HepG2 (cell line): Measurements from ENCODE around the gene ACTRT2. TPM values are rescaled to one million over a fixed set of nuclear protein-coding genes. Genes with fewer than 3 reads are reported as not detected.

Experiments used
- ATAC-seq: fragments of 200-7000 bp; cut with Tn5 transposase; 3 replicates; pipeline ENCODE4 v1.9.1; 2020; ENCODE audit warnings: mild to moderate bottlenecking, moderate library complexity
- BruUV-seq: library from RNA; stranded (reverse); fragments of 400-500 nt; replicated peaks from 2 replicates; lab custom pipeline; 2021; lab: Mats Ljungman, UMichigan
- CTCF ChIA-PET: fragments of 300-600 bp; formaldehyde crosslinking; extraction: SDS; loops from one replicate; lab custom pipeline; 2021; ENCODE audit warnings: low total read pairs, inconsistent platforms, low intra/inter-chr PET ratio; lab: Yijun Ruan, JAX
- POLR2A ChIA-PET: fragments of 350-600 bp; sonication (Branson Sonifier 250); formaldehyde crosslinking; loops from one replicate; lab custom pipeline; 2020; ENCODE audit warnings: antibody characterized with exemption, inconsistent platforms; lab: Yijun Ruan, JAX
- DNase-seq: peaks from one replicate; pipeline ENCODE4 v3.0.0-alpha.2; 2015; ENCODE audit warnings: low spot score
- FAIRE-seq: peaks from 3 replicates; lab custom pipeline; 2011; peaks lifted over from hg19 to GRCh38; lab: Jason Lieb, UNC
- H2AFZ ChIP-seq: one replicate; pipeline ENCODE4 v1.6.1; 2011; ENCODE audit warnings: low read length, inconsistent platforms
- H3K27ac ChIP-seq: fragments of 300-600 bp; 3 replicates; pipeline ENCODE4 v1.8.0; 2011; ENCODE audit warnings: mixed run types, mild to moderate bottlenecking, mixed read lengths, low read length, inconsistent platforms; ENCODE audit not compliant: insufficient read depth; ENCODE audit errors: extremely low read length
- H3K27me3 ChIP-seq, 2 experiments: fragments of 200-600 bp in 1 of 2; 2 replicates in 1 of 2; 3 replicates in 1 of 2; pipeline versions ENCODE4 v1.6.0 to v1.8.0; 2011; ENCODE audit warnings: low read length in 2 of 2, mild to moderate bottlenecking in 2 of 2, moderate library complexity in 2 of 2, inconsistent platforms in 1 of 2; ENCODE audit not compliant: insufficient read depth in 2 of 2, control insufficient read depth in 1 of 2
- H3K36me3 ChIP-seq, 2 experiments: fragments of 200-600 bp in 1 of 2; replicated peaks in 1 of 2; 2 replicates in 1 of 2; 3 replicates in 1 of 2; pipeline versions ENCODE4 v1.5.1 to v1.8.0; 2011; ENCODE audit warnings: low read length in 2 of 2, inconsistent platforms in 1 of 2; ENCODE audit not compliant: insufficient read depth in 2 of 2, control insufficient read depth in 1 of 2
- H3K4me1 ChIP-seq: 2 replicates; pipeline ENCODE4 v1.5.1; 2012; ENCODE audit warnings: low read length, inconsistent platforms; ENCODE audit not compliant: insufficient read depth
- H3K4me2 ChIP-seq: 2 replicates; pipeline ENCODE4 v1.6.0; 2011; ENCODE audit warnings: low read depth, low read length, inconsistent platforms
- H3K4me3 ChIP-seq, 3 experiments: fragments of 200-600 bp in 1 of 3; sonication (generic), shearing (Covaris generic) in 1 of 3; replicated peaks in 1 of 3; 2 replicates each; pipeline ENCODE4 v1.5.1; 2011 to 2016; ENCODE audit warnings: low read length in 3 of 3, inconsistent platforms in 2 of 3, low read depth in 2 of 3, mild to moderate bottlenecking in 2 of 3, control low read depth in 1 of 3, mixed read lengths in 1 of 3; ENCODE audit not compliant: insufficient read depth in 1 of 3
- H3K79me2 ChIP-seq: one replicate; pipeline ENCODE4 v1.6.1; 2011; ENCODE audit warnings: low read length, inconsistent platforms; ENCODE audit not compliant: insufficient read depth
- H3K9ac ChIP-seq: 2 replicates; pipeline ENCODE4 v1.6.0; 2011; ENCODE audit warnings: mild to moderate bottlenecking, low read depth, low read length, inconsistent platforms; ENCODE audit not compliant: insufficient read depth
- H3K9me3 ChIP-seq: 2 replicates; pipeline ENCODE4 v1.5.1; 2012; ENCODE audit warnings: mild to moderate bottlenecking, low read length
- H4K20me1 ChIP-seq: 2 replicates; pipeline ENCODE4 v1.6.0; 2011; ENCODE audit warnings: inconsistent platforms, mild to moderate bottlenecking, low read length, moderate library complexity; ENCODE audit not compliant: insufficient read depth
- ARNT ChIP-seq: fragments of 450-650 bp; IDR thresholded peaks from 2 replicates; pipeline ENCODE4 v1.6.1; 2017
- ESRRA ChIP-seq: sonication (generic); formaldehyde crosslinking; IDR thresholded peaks from 2 replicates; pipeline ENCODE4 v1.5.1; 2020; ENCODE audit warnings: mild to moderate bottlenecking, low read depth, missing genetic modification reagents
- FOXM1 ChIP-seq: sonication (generic); formaldehyde crosslinking; IDR thresholded peaks from 2 replicates; pipeline ENCODE4 v1.5.0; 2020; ENCODE audit warnings: missing genetic modification reagents
- HDAC1 ChIP-seq: sonication (generic); formaldehyde crosslinking; IDR thresholded peaks from 2 replicates; pipeline ENCODE4 v1.5.1; 2020; ENCODE audit warnings: mild to moderate bottlenecking, missing genetic modification reagents
- MNT ChIP-seq: fragments of 450-650 bp; IDR thresholded peaks from 2 replicates; pipeline ENCODE4 v1.6.1; 2016
- PAXIP1 ChIP-seq: sonication (generic); formaldehyde crosslinking; conservative IDR thresholded peaks from 2 replicates; pipeline ENCODE4 v1.4.0; 2020; ENCODE audit warnings: mild to moderate bottlenecking, missing genetic modification reagents, moderate library complexity
- PHF21A ChIP-seq: sonication (generic); formaldehyde crosslinking; IDR thresholded peaks from 2 replicates; pipeline ENCODE4 v1.5.0; 2020; ENCODE audit warnings: mild to moderate bottlenecking, missing genetic modification reagents
- SMYD3 ChIP-seq: sonication (generic); formaldehyde crosslinking; IDR thresholded peaks from 2 replicates; pipeline ENCODE4 v1.8.1; 2023; ENCODE audit warnings: mild to moderate bottlenecking, missing genetic modification reagents
- SRF ChIP-seq: IDR thresholded peaks from 2 replicates; pipeline ENCODE4 v1.6.1; 2011; ENCODE audit warnings: mild to moderate bottlenecking, low read depth, low read length, moderate library complexity
- THYN1 ChIP-seq: sonication (generic); formaldehyde crosslinking; IDR thresholded peaks from 2 replicates; pipeline ENCODE4 v1.8.1; 2023; ENCODE audit warnings: low read depth, mild to moderate bottlenecking, moderate library complexity, missing genetic modification reagents, borderline replicate concordance
- ZFP91 ChIP-seq: sonication (generic); formaldehyde crosslinking; IDR thresholded peaks from 2 replicates; pipeline ENCODE4 v1.9.0; 2022; ENCODE audit warnings: missing genetic modification reagents, mild to moderate bottlenecking, borderline replicate concordance
- ZNF572 ChIP-seq: sonication (generic); formaldehyde crosslinking; IDR thresholded peaks from 2 replicates; pipeline ENCODE4 v1.5.1; 2020; ENCODE audit warnings: mild to moderate bottlenecking, missing genetic modification reagents
- ZNF639 ChIP-seq: conservative IDR thresholded peaks from 2 replicates; pipeline ENCODE4 v1.6.1; 2018; ENCODE audit warnings: missing genetic modification reagents
- ZNF788 ChIP-seq: sonication (generic); formaldehyde crosslinking; IDR thresholded peaks from 2 replicates; pipeline ENCODE4 v1.5.0; 2020; ENCODE audit warnings: mild to moderate bottlenecking, missing genetic modification reagents, borderline replicate concordance
- ZXDC ChIP-seq: sonication (generic); formaldehyde crosslinking; IDR thresholded peaks from 2 replicates; pipeline ENCODE4 v1.5.0; 2020; ENCODE audit warnings: mild to moderate bottlenecking, missing genetic modification reagents
- WGBS: methylation state at CpG from one replicate; pipeline ENCODE4 v1.1.6; 2017; ENCODE audit warnings: low lambda C conversion rate; 5-methylcytosine and 5-hydroxymethylcytosine counted together
- in situ Hi-C: cut with HindIII; loops from 2 replicates; pipeline ENCODE4 v1.10.0; 2017; ENCODE audit warnings: low pct_unique_long_range_greater_than_20kb; ENCODE audit not compliant: extremely low pct_ligation_motif_present
- intact Hi-C: fragments of 100-400 bp; cut with micrococcal nuclease; formaldehyde crosslinking; loops from one replicate; pipeline ENCODE4 v1.10.0; 2022; ENCODE audit not compliant: unreplicated experiment
- polyA plus RNA-seq, 8 experiments: library from polyadenylated mRNA; depleted of rRNA in 3 of 8; stranded (reverse) in 7 of 8; unstranded in 1 of 8; fragments of >200 nt; fragmentation: Illumina TruSeq in 4 of 8; extraction: Trizol in 4 of 8; gene quantifications; 2 replicates each; pipeline versions ENCODE4 v1.2.1 to v1.2.3, GENCODE V29; 2011 to 2016; ENCODE audit warnings: low read depth in 4 of 8, missing spikeins in 1 of 8, mixed read lengths in 1 of 8; ENCODE audit not compliant: insufficient read depth in 1 of 8
- total RNA-seq, 5 experiments: library from RNA; depleted of rRNA; stranded (reverse); fragments of >200 nt; fragmentation: Illumina TruSeq; extraction: Trizol; gene quantifications; 2 replicates each; pipeline ENCODE4 v1.2.3, GENCODE V29; 2016; ENCODE audit warnings: low read depth in 1 of 5

ACTRT2 gene
- total and polyA plus RNA-seq, 2 of the 13 experiments (the other 11 are each of a cell fraction or from before 2014, with no cell fraction given): not detected

- H2AFZ ChIP-seq: no peak overlapping the region
- H3K9me3 ChIP-seq: no peaks in the 10 kb centered on the region
- H3K27ac ChIP-seq: no peak overlapping the region
- DNase-seq: no peak
- WGBS: 22% methylated on average over 4 of the region's 5 CpGs
- ATAC-seq: no peak
- no peak for FAIRE-seq
- no peaks in the 10 kb centered on the region for H3K36me3 ChIP-seq
- POLR2A ChIA-PET: no interaction called here
- H3K4me2 ChIP-seq: no peak overlapping the region
- BruUV-seq: no TSS peak
- no peak overlapping the region for H3K9ac ChIP-seq
- H3K79me2 ChIP-seq: no peaks in the 10 kb centered on the region
- H4K20me1 ChIP-seq: no peaks in the 10 kb centered on the region
- H3K4me1 ChIP-seq: no peaks in the 10 kb centered on the region
- intact Hi-C loops: no loop called here
- peaks cover 0 to 18% of the 10 kb centered on the region in 2 experiments; a peak in 2 of 5 replicates for H3K27me3 ChIP-seq
- no peak overlapping the region for H3K4me3 ChIP-seq
- in situ Hi-C loops: loop anchor here (25.0 kb wide), 1 partner anchor 235 kb away; no protein-coding TSS in a partner anchor
- CTCF ChIA-PET: no interaction called here
- TF ChIP-seq MNT: no peak
- TF ChIP-seq SMYD3: no peak
- TF ChIP-seq THYN1 (CRISPR knock-in tag): no peak
- no peak for TF ChIP-seq ZNF572
- no peak for TF ChIP-seq ZXDC (CRISPR knock-in tag)
- no peak for TF ChIP-seq ZFP91 (CRISPR knock-in tag)
- no peak for TF ChIP-seq SRF
- no peak for TF ChIP-seq HDAC1 (CRISPR knock-in tag)
- no peak for TF ChIP-seq PAXIP1 (CRISPR knock-in tag)
- no peak for TF ChIP-seq ZNF788 (CRISPR knock-in tag)
- no peak for TF ChIP-seq FOXM1
- no peak for TF ChIP-seq ESRRA (CRISPR knock-in tag)
- no peak for TF ChIP-seq ZNF639 (CRISPR knock-in tag)
- no peak for TF ChIP-seq ARNT
- no peak for TF ChIP-seq PHF21A (CRISPR knock-in tag)
These were observed 31.2 kb downstream of the ACTRT2 start for GRCh38 chr1:3052501-3052900.
